H9 (cell line): ENCODE data around the gene CD300LG. TPM values are rescaled to one million over a fixed set of nuclear protein-coding genes. Genes with fewer than 3 reads are reported as not detected.

Experiments
- DNase-seq: peaks from one replicate; pipeline ENCODE4 v3.0.0-alpha.2; 2017
- H2AFZ ChIP-seq: one replicate; pipeline ENCODE4 v1.6.1; 2013; ENCODE audit warnings: mild to moderate bottlenecking, low read length, control low read depth, moderate library complexity
- H2AK5ac ChIP-seq: 2 replicates; pipeline ENCODE4 v1.6.1; 2013; ENCODE audit warnings: low read length, control low read depth, mixed read lengths; ENCODE audit not compliant: insufficient read length
- H2BK120ac ChIP-seq: one replicate; pipeline ENCODE4 v1.6.1; 2013; ENCODE audit warnings: low read depth, mild to moderate bottlenecking, low read length, control low read depth, inconsistent platforms; ENCODE audit not compliant: poor library complexity, severe bottlenecking
- H2BK12ac ChIP-seq: 2 replicates; pipeline ENCODE4 v1.6.1; 2013; ENCODE audit warnings: low read length, control low read depth, mixed read lengths, low read depth; ENCODE audit not compliant: insufficient read length
- H2BK15ac ChIP-seq: 2 replicates; pipeline ENCODE4 v1.6.1; 2013; ENCODE audit warnings: low read depth, low read length, control low read depth
- H2BK20ac ChIP-seq: one replicate; pipeline ENCODE4 v1.6.1; 2013; ENCODE audit warnings: low read depth, mild to moderate bottlenecking, low read length, control low read depth, inconsistent platforms; ENCODE audit not compliant: poor library complexity, severe bottlenecking
- H2BK5ac ChIP-seq: 2 replicates; pipeline ENCODE4 v1.6.1; 2013; ENCODE audit warnings: low read length, control low read depth, mixed read lengths; ENCODE audit not compliant: insufficient read length
- H3K14ac ChIP-seq: 2 replicates; pipeline ENCODE4 v1.6.1; 2013; ENCODE audit warnings: low read length, control low read depth; ENCODE audit not compliant: insufficient read depth
- H3K18ac ChIP-seq: 2 replicates; pipeline ENCODE4 v1.6.1; 2013; ENCODE audit warnings: low read depth, mild to moderate bottlenecking, mixed read lengths, low read length, control low read depth; ENCODE audit not compliant: insufficient read length
- H3K23ac ChIP-seq: 2 replicates; pipeline ENCODE4 v1.6.1; 2013; ENCODE audit warnings: low read length, control low read depth, mixed read lengths, low read depth; ENCODE audit not compliant: insufficient read length
- H3K23me2 ChIP-seq: 2 replicates; pipeline ENCODE4 v1.6.1; 2013; ENCODE audit warnings: low read depth, mild to moderate bottlenecking, mixed read lengths, low read length, control low read depth; ENCODE audit not compliant: insufficient read length, poor library complexity, severe bottlenecking
- H3K27ac ChIP-seq: 2 replicates; pipeline ENCODE4 v1.5.1; 2013; ENCODE audit warnings: low read length, control low read depth, mixed read lengths, low read depth; ENCODE audit not compliant: insufficient read length
- H3K27me3 ChIP-seq: 2 replicates; pipeline ENCODE4 v1.6.1; 2013; ENCODE audit warnings: low read length, control low read depth, inconsistent platforms; ENCODE audit not compliant: insufficient read depth
- H3K4ac ChIP-seq: 2 replicates; pipeline ENCODE4 v1.6.1; 2013; ENCODE audit warnings: low read depth, mild to moderate bottlenecking, control low read depth, inconsistent platforms, low read length, moderate library complexity
- H3K4me1 ChIP-seq: 2 replicates; pipeline ENCODE4 v1.6.1; 2013; ENCODE audit warnings: low read length, control low read depth, inconsistent platforms; ENCODE audit not compliant: insufficient read depth
- H3K4me2 ChIP-seq: 2 replicates; pipeline ENCODE4 v1.6.1; 2013; ENCODE audit warnings: low read length, control low read depth, mixed read lengths; ENCODE audit not compliant: insufficient read length, insufficient read depth
- H3K56ac ChIP-seq: 2 replicates; pipeline ENCODE4 v1.6.1; 2013; ENCODE audit warnings: low read depth, mild to moderate bottlenecking, mixed read lengths, low read length, control low read depth; ENCODE audit not compliant: insufficient read length
- H3K79me1 ChIP-seq: 2 replicates; pipeline ENCODE4 v1.6.1; 2013; ENCODE audit warnings: low read depth, mild to moderate bottlenecking, moderate library complexity, low read length, control low read depth, inconsistent platforms; ENCODE audit not compliant: insufficient read depth, poor library complexity, severe bottlenecking
- H3K79me2 ChIP-seq: 2 replicates; pipeline ENCODE4 v1.6.1; 2013; ENCODE audit warnings: low read length, control low read depth, inconsistent platforms; ENCODE audit not compliant: insufficient read depth
- H3K9ac ChIP-seq: 2 replicates; pipeline ENCODE4 v1.6.1; 2013; ENCODE audit warnings: low read length, control low read depth, mixed read lengths; ENCODE audit not compliant: insufficient read length; ENCODE audit errors: extremely low read depth
- H3K9me3 ChIP-seq: one replicate; pipeline ENCODE4 v1.6.1; 2013; ENCODE audit warnings: low read depth, low read length, inconsistent platforms; ENCODE audit not compliant: control insufficient read depth
- H3T11ph ChIP-seq: one replicate; pipeline ENCODE4 v1.6.1; 2013; ENCODE audit warnings: mild to moderate bottlenecking, low read length, control low read depth, inconsistent platforms
- H4K20me1 ChIP-seq: one replicate; pipeline ENCODE4 v1.6.1; 2013; ENCODE audit not compliant: control insufficient read depth, insufficient read length, insufficient read depth
- H4K5ac ChIP-seq: 2 replicates; pipeline ENCODE4 v1.6.1; 2013; ENCODE audit warnings: low read depth, mild to moderate bottlenecking, mixed read lengths, low read length, control low read depth; ENCODE audit not compliant: insufficient read length
- H4K8ac ChIP-seq: replicated peaks from 2 replicates; pipeline ENCODE4 v1.6.1; 2013; ENCODE audit warnings: low read length, control low read depth, mixed read lengths, low read depth; ENCODE audit not compliant: insufficient read length
- H4K91ac ChIP-seq: 2 replicates; pipeline ENCODE4 v1.6.1; 2013; ENCODE audit warnings: low read depth, mild to moderate bottlenecking, moderate library complexity, mixed read lengths, low read length, control low read depth; ENCODE audit not compliant: insufficient read length
- H3K27ac Mint-ChIP-seq, 3 experiments: 2 replicates in 2 of 3; 3 replicates in 1 of 3; pipeline ENCODE4 v1.8.0; 2020 to 2021; ENCODE audit warnings: mixed read lengths in 3 of 3, mild to moderate bottlenecking in 1 of 3, moderate library complexity in 1 of 3
- H3K27me3 Mint-ChIP-seq: 2 replicates; pipeline ENCODE4 v1.8.0; 2021; ENCODE audit warnings: low read depth, mild to moderate bottlenecking, moderate library complexity, mixed read lengths
- H3K36me3 Mint-ChIP-seq, 3 experiments: 2 replicates in 2 of 3; 3 replicates in 1 of 3; pipeline ENCODE4 v1.8.0; 2020 to 2021; ENCODE audit warnings: low read depth in 3 of 3, mixed read lengths in 3 of 3; ENCODE audit not compliant: insufficient read depth in 1 of 3
- H3K4me1 Mint-ChIP-seq, 2 experiments: 2 replicates each; pipeline ENCODE4 v1.8.0; 2020; ENCODE audit warnings: mixed read lengths in 2 of 2
- H3K4me3 Mint-ChIP-seq, 2 experiments: 2 replicates in 1 of 2; 3 replicates in 1 of 2; pipeline ENCODE4 v1.8.0; 2020 to 2021; ENCODE audit warnings: mild to moderate bottlenecking in 2 of 2, mixed read lengths in 2 of 2, moderate library complexity in 1 of 2
- H3K9me3 Mint-ChIP-seq, 2 experiments: 2 replicates in 1 of 2; 3 replicates in 1 of 2; pipeline ENCODE4 v1.8.0; 2020; ENCODE audit warnings: mild to moderate bottlenecking in 2 of 2, mixed read lengths in 2 of 2, moderate library complexity in 1 of 2
- CTCF ChIP-seq: fragments of 200-600 bp; sonication (generic); conservative IDR thresholded peaks from 3 replicates; pipeline ENCODE4 v1.8.0; 2021; ENCODE audit warnings: antibody characterized with exemption, mild to moderate bottlenecking
- WGBS: extraction: QIAGEN DNeasy Blood & Tissue Kit; methylation state at CpG from one replicate; pipeline ENCODE4 v1.1.7; 2013; ENCODE audit warnings: missing lambda C conversion rate, low lambda C conversion rate, mixed read lengths; ENCODE audit not compliant: insufficient read length; ENCODE audit errors: extremely low coverage; 5-methylcytosine and 5-hydroxymethylcytosine counted together
- total RNA-seq: library from RNA; stranded (reverse); gene quantifications from 2 replicates; pipeline ENCODE4 v1.2.1, GENCODE V29; 2021

CD300LG gene
- total RNA-seq, 1 experiment from 2014 or later, result not detected

DNA sequence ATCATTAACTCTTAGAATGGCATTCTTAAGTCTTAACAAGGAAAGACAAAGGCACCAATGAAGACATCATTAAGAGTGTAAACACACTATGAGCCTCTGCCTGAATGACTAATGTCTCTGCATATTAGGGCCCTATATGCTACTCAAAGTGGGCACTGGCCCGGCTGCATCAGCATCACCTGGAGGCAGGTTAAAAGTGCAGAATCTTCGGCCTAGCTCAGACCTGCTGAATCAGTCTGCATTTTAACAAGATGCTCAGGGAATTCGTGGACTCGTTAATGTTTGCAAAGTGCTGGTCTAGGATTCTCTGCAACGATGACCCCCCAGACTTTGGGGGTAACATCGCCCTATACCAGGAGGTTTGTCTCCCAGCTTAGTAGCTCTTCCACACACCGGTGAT is 20.8 kb upstream of the CD300LG start:
- no peaks in the 10 kb centered on the region for H3K9me3 Mint-ChIP-seq

More for the DNA sequence above, 20.8 kb upstream of the CD300LG start:
- no peak overlapping the region for H3T11ph ChIP-seq
- H3K4me2 ChIP-seq, result no peak overlapping the region
- no peaks in the 10 kb centered on the region for H4K20me1 ChIP-seq
- H4K91ac ChIP-seq, result no peak overlapping the region
- no peak overlapping the region for H2BK20ac ChIP-seq
- H3K56ac ChIP-seq, result no peak overlapping the region
- H3K79me1 ChIP-seq, result no peaks in the 10 kb centered on the region
- no peak overlapping the region for H2AFZ ChIP-seq
- H3K18ac ChIP-seq, result no peak overlapping the region
- no peaks in the 10 kb centered on the region for H3K9me3 ChIP-seq
- no peak overlapping the region for H3K23ac ChIP-seq
- Mint-ChIP-seq H3K36me3 (peaks cover 2 to 16% (median 7%) of the 10 kb centered on the region in 3 experiments; a peak in 6 of 7 replicates), H3K4me3 (no peak overlapping the region), H3K27ac (no peak overlapping the region), H3K4me1 (peaks cover under 1 to 5% of the 10 kb centered on the region in 2 experiments; a peak in 2 of 4 replicates), H3K27me3 (peaks cover 1% of the 10 kb centered on the region)
- no peak for TF ChIP-seq CTCF
- H3K23me2 ChIP-seq, result no peaks in the 10 kb centered on the region
- H2BK120ac ChIP-seq, result no peak overlapping the region
- H2BK15ac ChIP-seq, result no peak overlapping the region
- no peak for DNase-seq
- WGBS, result no CpG with 5 or more reads among the region's 7 CpGs
- H3K4me1 ChIP-seq, result no peaks in the 10 kb centered on the region
- no peak overlapping the region for H4K5ac ChIP-seq
- no peak overlapping the region for H4K8ac ChIP-seq
- no peaks in the 10 kb centered on the region for H3K27me3 ChIP-seq
- no peak overlapping the region for H3K14ac ChIP-seq
- H3K79me2 ChIP-seq, result no peaks in the 10 kb centered on the region
- H2AK5ac ChIP-seq, result no peak overlapping the region
- H2BK12ac ChIP-seq, result no peak overlapping the region
- H2BK5ac ChIP-seq, result no peak overlapping the region
- no peak overlapping the region for H3K27ac ChIP-seq
- H3K4ac ChIP-seq, result no peak overlapping the region
- no peak overlapping the region for H3K9ac ChIP-seq
